Ishikawa (cell line): ENCODE data around the gene KAT7.

ENCODE experiments used
- EGR1 ChIP-seq: IDR thresholded peaks from 2 replicates; pipeline ENCODE4 v1.6.1; 2012
- EP300 ChIP-seq: IDR thresholded peaks from 2 replicates; pipeline ENCODE4 v1.6.1; 2012; ENCODE audit warnings: borderline replicate concordance
- TAF1 ChIP-seq: IDR thresholded peaks from 2 replicates; pipeline ENCODE4 v1.6.1; 2012; ENCODE audit warnings: low read depth, mild to moderate bottlenecking

GRCh38 chr17:49814781-49815529, 26.5 kb downstream of the KAT7 start:
- no peak for TF ChIP-seq EP300
- TF ChIP-seq EGR1 = no peak
- no peak for TF ChIP-seq TAF1
